ENCODE results near the gene CCDC88C.

CCDC88C gene

GRCh38 chr14:91418387-91419043 lies 895 bp upstream of the CCDC88C start:
- ChIA-PET POLR2A (interaction anchor here (0.6 kb wide), 1 partner anchor 72 kb away, joined by 4 read pairs; no protein-coding TSS in a partner anchor), CTCF (interaction anchor here (0.8 to 12.0 kb wide), 26 partner anchors 9 to 242 kb away, joined by 3 to 180 read pairs (median 5); no protein-coding TSS in a partner anchor)
- peak; percentile 56 for DNase-seq (ENCODE audit: extremely low spot score)
- TF ChIP-seq, protein P1, sequence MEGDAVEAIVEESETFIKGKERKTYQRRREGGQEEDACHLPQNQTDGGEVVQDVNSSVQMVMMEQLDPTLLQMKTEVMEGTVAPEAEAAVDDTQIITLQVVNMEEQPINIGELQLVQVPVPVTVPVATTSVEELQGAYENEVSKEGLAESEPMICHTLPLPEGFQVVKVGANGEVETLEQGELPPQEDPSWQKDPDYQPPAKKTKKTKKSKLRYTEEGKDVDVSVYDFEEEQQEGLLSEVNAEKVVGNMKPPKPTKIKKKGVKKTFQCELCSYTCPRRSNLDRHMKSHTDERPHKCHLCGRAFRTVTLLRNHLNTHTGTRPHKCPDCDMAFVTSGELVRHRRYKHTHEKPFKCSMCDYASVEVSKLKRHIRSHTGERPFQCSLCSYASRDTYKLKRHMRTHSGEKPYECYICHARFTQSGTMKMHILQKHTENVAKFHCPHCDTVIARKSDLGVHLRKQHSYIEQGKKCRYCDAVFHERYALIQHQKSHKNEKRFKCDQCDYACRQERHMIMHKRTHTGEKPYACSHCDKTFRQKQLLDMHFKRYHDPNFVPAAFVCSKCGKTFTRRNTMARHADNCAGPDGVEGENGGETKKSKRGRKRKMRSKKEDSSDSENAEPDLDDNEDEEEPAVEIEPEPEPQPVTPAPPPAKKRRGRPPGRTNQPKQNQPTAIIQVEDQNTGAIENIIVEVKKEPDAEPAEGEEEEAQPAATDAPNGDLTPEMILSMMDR (IDR thresholded peaks at IDR 0.05; ENCODE audit: control extremely low read depth, extremely low read depth, low read depth, missing control alignments) = peak; percentile 91

- ChIA-PET POLR2A (interaction anchor here (1.0 kb wide), 1 partner anchor 68 kb away, joined by 3 read pairs; no protein-coding TSS in a partner anchor), CTCF (interaction anchor here (0.8 to 12.0 kb wide), 28 partner anchors 9 to 241 kb away, joined by 3 to 180 read pairs (median 4); no protein-coding TSS in a partner anchor)
- TF ChIP-seq, protein P1 (IDR thresholded peaks at IDR 0.05; ENCODE audit: control extremely low read depth, extremely low read depth, low read depth, missing control alignments) = no peak
- DNase-seq (ENCODE audit: extremely low spot score) = peak; percentile 65
These were observed 365 bp upstream of the CCDC88C start for GRCh38 chr14:91417983-91418386.

DNA sequence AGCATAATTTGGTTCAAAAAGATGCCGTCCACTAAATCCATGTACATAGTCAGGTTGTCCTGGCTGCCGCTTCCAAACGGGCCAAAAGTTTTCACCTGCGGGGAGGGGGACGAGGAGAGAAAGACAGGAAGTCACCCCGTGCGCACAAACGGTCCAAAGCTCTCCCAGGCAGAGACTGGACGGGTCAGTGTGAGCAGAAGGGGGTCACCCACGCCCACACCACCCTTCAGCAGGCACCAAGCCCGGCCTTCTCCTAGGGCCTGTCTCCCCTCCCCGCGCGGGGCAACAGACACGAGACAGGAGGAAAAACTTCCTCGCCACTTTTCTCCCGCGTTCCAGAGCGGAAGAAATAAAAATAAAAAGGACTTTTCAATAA lies 888 bp downstream of the CCDC88C start:
- POLR2A ChIA-PET = interaction anchor here (1.4 to 2.5 kb wide), 3 partner anchors 11 to 92 kb away, joined by 7 to 10 read pairs (median 7); no protein-coding TSS in a partner anchor
- peak; percentile 22 for DNase-seq (ENCODE audit: extremely low spot score)
- TF ChIP-seq, protein P1 (IDR thresholded peaks at IDR 0.05; ENCODE audit: control extremely low read depth, extremely low read depth, low read depth, missing control alignments) = no peak
- CTCF ChIA-PET = interaction anchor here (1.0 to 12.0 kb wide), 10 partner anchors 11 to 240 kb away, joined by 3 to 180 read pairs (median 6); no protein-coding TSS in a partner anchor

DNA sequence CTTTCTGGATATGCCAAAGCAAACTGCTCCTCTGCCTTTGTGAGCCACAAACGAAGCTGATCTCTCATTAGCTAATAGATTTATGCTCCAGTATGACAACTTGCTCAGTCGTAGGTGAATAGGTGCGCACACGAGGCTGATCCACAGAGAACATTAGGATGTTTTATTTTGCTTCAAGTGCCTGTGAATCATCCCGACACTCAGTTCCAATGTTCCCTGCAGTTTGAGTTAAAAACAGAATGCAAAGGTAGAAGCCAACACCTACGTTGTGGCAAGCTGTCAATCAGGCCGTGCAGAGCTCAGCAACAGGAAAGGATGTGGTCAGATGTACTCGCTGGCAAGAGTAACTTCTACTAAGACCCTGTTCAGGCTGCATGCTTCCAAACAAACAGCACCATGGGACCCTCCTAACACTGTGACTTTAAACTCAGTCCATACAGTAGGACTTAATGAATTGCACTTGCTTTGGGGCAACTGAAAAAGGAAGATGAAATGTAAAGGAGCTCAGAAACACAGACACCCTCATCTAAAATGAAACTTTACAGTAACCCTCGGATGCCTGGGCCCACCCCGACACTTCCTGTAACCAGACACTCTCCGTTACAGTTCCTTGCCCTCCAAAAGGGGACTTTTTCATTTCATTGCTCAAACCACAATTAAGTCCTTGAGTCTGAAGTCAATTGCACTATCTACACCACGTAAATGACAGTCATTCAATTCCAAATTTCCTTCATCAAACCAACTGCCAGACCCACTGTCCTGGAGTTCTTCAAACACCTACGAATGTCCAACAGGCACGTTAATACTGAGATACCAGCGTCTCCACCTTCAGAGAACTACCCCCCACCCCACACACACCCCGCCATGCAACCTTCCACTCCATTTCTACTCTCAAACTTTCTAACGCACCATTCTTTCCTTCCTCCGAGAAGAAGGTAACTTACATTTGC lies 1.6 kb downstream of the CCDC88C start:
- peak; percentile 79 for DNase-seq (ENCODE audit: extremely low spot score)
- TF ChIP-seq, protein P1 (IDR thresholded peaks at IDR 0.05; ENCODE audit: control extremely low read depth, extremely low read depth, low read depth, missing control alignments) = no peak
- CTCF ChIA-PET = interaction anchor here (0.8 to 12.0 kb wide), 14 partner anchors 9 to 239 kb away, joined by 3 to 180 read pairs (median 6); no protein-coding TSS in a partner anchor
- POLR2A ChIA-PET = interaction anchor here (1.0 to 2.5 kb wide), 4 partner anchors 11 to 91 kb away, joined by 3 to 10 read pairs (median 7); no protein-coding TSS in a partner anchor

DNA sequence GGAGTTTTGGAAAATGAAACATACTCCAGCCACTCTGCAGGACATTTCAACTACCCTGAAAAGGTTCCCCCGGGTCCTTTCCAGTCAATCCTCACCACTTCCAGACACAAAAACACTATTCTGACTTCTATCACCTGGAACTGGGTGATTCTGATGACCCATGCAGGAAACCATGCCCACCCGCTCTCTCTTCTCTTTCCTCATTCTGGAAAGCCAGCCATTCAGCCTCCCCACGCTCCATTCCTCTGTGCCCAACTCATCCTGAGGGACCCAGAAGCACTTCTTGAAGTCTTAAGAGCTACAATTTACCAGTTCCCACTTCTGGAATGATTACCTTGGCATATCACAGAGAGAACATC lies 3.2 kb downstream of the CCDC88C start:
- POLR2A ChIA-PET = no interaction called here
- TF ChIP-seq, protein P1 (IDR thresholded peaks at IDR 0.05; ENCODE audit: control extremely low read depth, extremely low read depth, low read depth, missing control alignments) = no peak
- CTCF ChIA-PET = interaction anchor here (0.8 to 12.0 kb wide), 10 partner anchors 13 to 238 kb away, joined by 3 to 180 read pairs (median 6); no protein-coding TSS in a partner anchor
- peak; percentile 3 for DNase-seq (ENCODE audit: extremely low spot score)
